HUES6 (cell line): ENCODE results near the gene MIA2.
"Not testable (repeated sequence)": the region's sequence is repeated elsewhere in the genome, so short reads cannot be mapped to it uniquely, and the experiment has no call there.

ENCODE experiments used
- H3K27ac ChIP-seq: 2 replicates; pipeline ENCODE4 v1.7.0; 2013; ENCODE audit warnings: low read depth, mild to moderate bottlenecking, low read length, inconsistent platforms
- H3K27me3 ChIP-seq: 2 replicates; pipeline ENCODE4 v1.6.1; 2013; ENCODE audit warnings: low read length; ENCODE audit not compliant: control insufficient read depth, insufficient read depth
- H3K36me3 ChIP-seq: 2 replicates; pipeline ENCODE4 v1.6.1; 2013; ENCODE audit warnings: low read length; ENCODE audit not compliant: control insufficient read depth, insufficient read depth
- H3K4me1 ChIP-seq: 2 replicates; pipeline ENCODE4 v1.6.1; 2013; ENCODE audit warnings: low read length; ENCODE audit not compliant: control insufficient read depth, insufficient read depth
- H3K4me3 ChIP-seq: 2 replicates; pipeline ENCODE4 v1.5.1; 2013; ENCODE audit warnings: low read depth, low read length
- H3K9ac ChIP-seq: one replicate; pipeline ENCODE4 v1.6.1; 2013; ENCODE audit warnings: mild to moderate bottlenecking, low read length
- H3K9me3 ChIP-seq: 2 replicates; pipeline ENCODE4 v1.6.1; 2013; ENCODE audit warnings: low read depth, low read length; ENCODE audit not compliant: control insufficient read depth, insufficient read depth

MIA2 gene

DNA sequence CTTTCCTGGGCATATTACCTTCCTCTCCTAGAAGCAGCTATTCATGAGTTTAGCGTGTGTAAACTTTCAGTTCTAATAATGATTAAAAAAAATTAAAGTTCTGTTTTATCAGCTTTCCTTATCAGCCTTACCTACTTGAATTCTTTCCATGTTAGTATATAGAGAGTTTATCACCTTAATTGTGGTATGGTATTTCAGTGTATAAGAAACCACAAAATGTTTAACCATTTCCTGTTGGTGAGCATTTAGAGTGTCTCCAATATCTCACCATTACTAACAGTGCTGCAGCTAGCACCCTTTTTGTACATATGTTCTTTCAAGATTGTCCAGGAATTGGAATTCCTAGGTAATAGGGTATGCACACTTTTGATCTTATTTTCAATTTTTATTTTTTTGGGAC, 109.1 kb downstream of the MIA2 start:
- no peaks in the 10 kb centered on the region; the same call in 1 of the 2 replicates for H3K36me3 ChIP-seq
- H3K27me3 ChIP-seq = peaks cover 8% of the 10 kb centered on the region; the same call in 1 of the 2 replicates
- no peak overlapping the region for H3K9ac ChIP-seq
- H3K27ac ChIP-seq = no peak overlapping the region
- peaks cover 7% of the 10 kb centered on the region; the same call in 1 of the 2 replicates for H3K4me1 ChIP-seq
- H3K4me3 ChIP-seq = no peak overlapping the region
- no peaks in the 10 kb centered on the region for H3K9me3 ChIP-seq

- no peak overlapping the region for H3K9ac ChIP-seq
- peaks cover 8% of the 10 kb centered on the region; the same call in 1 of the 2 replicates for H3K27me3 ChIP-seq
- H3K36me3 ChIP-seq = no peaks in the 10 kb centered on the region; the same call in 1 of the 2 replicates
- H3K9me3 ChIP-seq = no peaks in the 10 kb centered on the region
- H3K4me1 ChIP-seq = peaks cover 6% of the 10 kb centered on the region; the same call in 1 of the 2 replicates
- no peak overlapping the region for H3K27ac ChIP-seq
- no peak overlapping the region for H3K4me3 ChIP-seq
Observed at GRCh38 chr14:39343614-39344013, 109.9 kb downstream of the MIA2 start.

DNA sequence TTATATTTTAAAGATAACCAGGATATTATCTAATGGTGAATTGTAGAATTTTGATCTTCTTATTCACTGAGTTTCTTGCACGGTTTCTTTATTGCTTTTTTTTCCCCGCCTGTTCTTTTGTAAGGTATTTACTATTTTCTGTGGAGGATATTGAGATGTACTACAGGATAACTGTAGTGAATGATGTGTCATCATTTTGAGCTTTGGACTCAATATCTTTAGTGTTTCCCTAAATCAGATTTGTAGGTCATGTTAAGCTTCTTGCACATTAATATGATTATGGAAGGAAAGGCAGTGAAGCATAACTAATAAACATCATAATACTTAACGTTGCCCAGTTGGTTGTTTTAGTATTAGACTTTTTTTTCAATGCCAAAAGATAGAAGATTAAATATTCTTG, 117.2 kb downstream of the MIA2 start:
- Histone ChIP-seq H3K9me3 (0 out of 2 replicates have a peak, but pooled peaks cover 5% of the 10 kb centered on the region), H3K9ac (no peak overlapping the region), H3K27me3 (no peaks in the 10 kb centered on the region), H3K36me3 (no peaks in the 10 kb centered on the region; the same call in 1 of the 2 replicates), H3K4me3 (no peak overlapping the region), H3K4me1 (no peaks in the 10 kb centered on the region), H3K27ac (no peak overlapping the region)

DNA sequence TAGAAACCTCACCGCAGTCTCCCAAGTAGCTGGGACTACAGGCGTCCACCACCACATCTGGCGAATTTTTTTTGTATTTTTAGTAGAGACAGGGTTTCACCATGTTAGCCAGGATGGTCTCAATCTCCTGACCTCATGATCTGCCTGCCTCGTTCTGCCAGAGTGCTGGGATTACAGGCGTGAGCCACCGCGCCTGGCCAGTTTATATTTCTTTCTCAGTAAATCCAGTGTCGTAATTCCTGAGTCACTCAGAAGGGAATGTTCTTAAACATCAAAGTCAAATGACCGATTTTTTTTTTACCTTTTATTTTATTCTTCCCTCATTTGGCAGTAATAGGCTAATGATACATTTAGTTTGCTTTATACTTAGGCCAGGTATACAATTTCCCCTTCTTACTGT, 118.0 kb downstream of the MIA2 start:
- no peaks in the 10 kb centered on the region for H3K4me1 ChIP-seq
- H3K27ac ChIP-seq = no peak overlapping the region
- no peaks in the 10 kb centered on the region for H3K27me3 ChIP-seq
- no peak overlapping the region for H3K9ac ChIP-seq
- H3K36me3 ChIP-seq = no peaks in the 10 kb centered on the region
- H3K9me3 ChIP-seq = 0 out of 2 replicates have a peak, but pooled peaks cover 5% of the 10 kb centered on the region
- H3K4me3 ChIP-seq = no peak overlapping the region

GRCh38 chr14:39359069-39359468, 125.4 kb downstream of the MIA2 start:
- not testable (repeated sequence) for H3K9ac ChIP-seq, H3K4me3 ChIP-seq, H3K36me3 ChIP-seq, H3K27ac ChIP-seq, H3K27me3 ChIP-seq, H3K4me1 ChIP-seq, H3K9me3 ChIP-seq

GRCh38 chr14:39360316-39360715, 126.6 kb downstream of the MIA2 start:
- no peak overlapping the region for H3K4me3 ChIP-seq
- H3K9me3 ChIP-seq = peaks cover 7% of the 10 kb centered on the region
- H3K36me3 ChIP-seq = no peaks in the 10 kb centered on the region
- no peaks in the 10 kb centered on the region; the same call in 1 of the 2 replicates for H3K4me1 ChIP-seq
- H3K27me3 ChIP-seq = no peaks in the 10 kb centered on the region
- H3K27ac ChIP-seq = no peak overlapping the region
- no peak overlapping the region for H3K9ac ChIP-seq

- not testable (repeated sequence) for H3K4me3 ChIP-seq, H3K9me3 ChIP-seq, H3K4me1 ChIP-seq, H3K27ac ChIP-seq, H3K36me3 ChIP-seq, H3K27me3 ChIP-seq, H3K9ac ChIP-seq
Observed at GRCh38 chr14:39361556-39361955, 127.8 kb downstream of the MIA2 start.

DNA sequence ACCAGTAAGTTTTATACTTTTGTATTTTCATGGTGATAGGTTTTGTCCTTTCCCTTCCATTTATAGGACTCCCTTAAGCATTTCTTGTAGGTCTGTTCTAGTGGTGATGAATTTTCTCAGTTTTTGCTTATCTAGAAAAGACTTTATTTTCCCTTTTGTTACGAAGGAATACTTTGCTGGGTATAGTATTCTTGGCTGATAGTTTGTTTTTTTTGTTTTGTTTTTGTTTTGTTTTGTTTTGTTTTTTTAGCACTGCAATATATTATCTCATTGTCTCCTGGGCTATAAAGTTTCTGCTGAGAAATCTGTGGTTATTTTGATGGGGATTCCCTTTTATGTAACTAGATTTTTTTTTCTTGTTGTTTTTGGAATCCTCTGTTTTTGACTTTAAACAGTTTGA, 130.8 kb downstream of the MIA2 start:
- H3K27ac ChIP-seq = no peak overlapping the region
- peaks cover 2% of the 10 kb centered on the region; the same call in 1 of the 2 replicates for H3K9me3 ChIP-seq
- no peak overlapping the region for H3K4me3 ChIP-seq
- peaks cover 17% of the 10 kb centered on the region for H3K4me1 ChIP-seq
- no peaks in the 10 kb centered on the region for H3K27me3 ChIP-seq
- no peaks in the 10 kb centered on the region for H3K36me3 ChIP-seq
- H3K9ac ChIP-seq = no peak overlapping the region

DNA sequence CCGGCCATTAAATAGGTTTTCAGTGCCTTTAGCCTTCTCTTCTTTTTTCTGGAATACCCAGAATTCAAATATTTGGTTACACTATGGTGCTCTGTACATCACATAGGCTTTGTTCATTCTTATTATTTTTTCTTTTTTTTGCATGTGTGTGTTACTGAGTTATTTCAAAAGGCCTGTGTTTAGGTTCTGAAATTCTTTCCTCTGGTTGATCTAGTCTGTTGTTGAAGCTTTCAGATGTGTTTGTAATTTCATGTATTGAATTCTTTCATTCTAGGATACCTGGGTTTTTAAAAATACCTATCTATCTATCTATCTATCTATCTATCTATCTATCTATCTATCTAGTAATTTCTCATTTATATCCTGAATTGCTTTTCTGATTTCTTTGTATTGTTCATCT, 131.6 kb downstream of the MIA2 start:
- Histone ChIP-seq H3K27me3 (no peaks in the 10 kb centered on the region), H3K9ac (no peak overlapping the region), H3K4me1 (peaks cover 17% of the 10 kb centered on the region), H3K4me3 (no peak overlapping the region), H3K27ac (no peak overlapping the region), H3K36me3 (no peaks in the 10 kb centered on the region), H3K9me3 (peaks cover 2% of the 10 kb centered on the region; the same call in 1 of the 2 replicates)

DNA sequence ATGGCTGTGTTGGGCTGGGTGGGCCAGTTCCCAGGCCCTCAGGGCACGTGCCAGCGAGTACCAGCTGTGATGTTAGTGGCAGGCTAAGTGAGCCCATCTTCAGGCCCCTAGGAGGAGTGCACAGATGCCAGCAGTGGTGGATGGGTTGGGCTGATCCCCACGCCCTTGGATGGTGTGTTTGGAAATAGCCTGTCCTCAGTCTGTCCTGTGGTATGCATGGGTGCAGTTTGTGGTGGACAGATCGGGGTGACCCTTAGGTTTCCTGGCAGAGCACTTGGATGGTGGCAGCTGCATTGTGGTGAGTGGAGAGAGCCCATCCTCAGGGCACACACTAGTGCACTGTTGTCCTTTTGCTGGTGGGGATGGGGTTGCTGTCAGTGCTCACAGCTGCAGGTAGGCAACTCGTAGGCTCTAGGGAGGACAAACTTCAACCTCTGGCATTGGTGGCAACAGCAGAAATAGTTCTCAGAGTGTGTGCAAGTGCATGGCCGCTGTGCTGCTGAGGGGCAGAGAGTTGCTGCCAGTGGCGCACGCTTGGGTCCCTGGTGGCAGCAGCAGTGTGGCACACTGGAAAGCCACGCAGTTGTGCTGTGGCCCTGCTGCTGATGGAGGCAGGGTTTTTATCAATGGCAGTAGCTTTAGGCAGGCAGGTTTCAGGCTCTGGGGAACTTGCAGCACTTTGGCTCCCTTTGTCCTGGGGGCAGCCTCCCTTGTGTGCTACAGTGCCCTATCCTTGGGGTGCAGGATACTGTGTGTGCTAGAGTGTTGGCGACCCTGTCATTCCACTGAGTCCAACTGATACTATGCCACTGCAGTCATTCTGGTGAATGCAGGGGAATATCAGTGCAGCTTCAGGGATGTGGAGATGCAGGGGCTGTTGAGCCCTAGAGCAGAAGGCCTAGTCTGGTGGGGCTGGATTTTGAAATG, 133.0 kb downstream of the MIA2 start:
- Histone ChIP-seq H3K9ac (no peak overlapping the region), H3K4me3 (no peak overlapping the region), H3K4me1 (peaks cover 17% of the 10 kb centered on the region), H3K36me3 (no peaks in the 10 kb centered on the region), H3K9me3 (peaks cover 2% of the 10 kb centered on the region; the same call in 1 of the 2 replicates), H3K27ac (no peak overlapping the region), H3K27me3 (no peaks in the 10 kb centered on the region)

GRCh38 chr14:39367387-39367751, 133.7 kb downstream of the MIA2 start:
- no peak overlapping the region for H3K27ac ChIP-seq
- no peaks in the 10 kb centered on the region for H3K27me3 ChIP-seq
- H3K4me3 ChIP-seq = no peak overlapping the region
- peaks cover 17% of the 10 kb centered on the region for H3K4me1 ChIP-seq
- H3K36me3 ChIP-seq = no peaks in the 10 kb centered on the region
- H3K9me3 ChIP-seq = peaks cover 2% of the 10 kb centered on the region; the same call in 1 of the 2 replicates
- H3K9ac ChIP-seq = no peak overlapping the region
